SW 1271 (cell line): ENCODE measurements around the gene IL17A.

Experiments used
- DNase-seq, 2 experiments: peaks; one replicate each; lab custom pipeline; 2025; lab: John Stamatoyannopoulos, UW

The IL17A gene

DNA sequence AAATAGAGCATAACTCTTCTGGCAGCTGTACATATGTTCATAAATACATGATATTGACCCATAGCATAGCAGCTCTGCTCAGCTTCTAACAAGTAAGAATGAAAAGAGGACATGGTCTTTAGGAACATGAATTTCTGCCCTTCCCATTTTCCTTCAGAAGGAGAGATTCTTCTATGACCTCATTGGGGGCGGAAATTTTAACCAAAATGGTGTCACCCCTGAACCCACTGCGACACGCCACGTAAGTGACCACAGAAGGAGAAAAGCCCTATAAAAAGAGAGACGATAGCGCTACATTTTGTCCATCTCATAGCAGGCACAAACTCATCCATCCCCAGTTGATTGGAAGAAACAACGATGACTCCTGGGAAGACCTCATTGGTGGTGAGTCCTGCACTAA, at the start of gene IL17A:
IL17A (plus strand) TSS at position 301 of the 400 bp plus-strand sequence; CDS start at position 358, 57 bp downstream.
- DNase-seq, result no peak

- no peak for DNase-seq
Measured at GRCh38 chr6:52136934-52137467, 49.2 kb upstream of the IL17A start.

- no peak for DNase-seq
Measured at GRCh38 chr6:52138284-52138683, 47.9 kb upstream of the IL17A start.

DNA sequence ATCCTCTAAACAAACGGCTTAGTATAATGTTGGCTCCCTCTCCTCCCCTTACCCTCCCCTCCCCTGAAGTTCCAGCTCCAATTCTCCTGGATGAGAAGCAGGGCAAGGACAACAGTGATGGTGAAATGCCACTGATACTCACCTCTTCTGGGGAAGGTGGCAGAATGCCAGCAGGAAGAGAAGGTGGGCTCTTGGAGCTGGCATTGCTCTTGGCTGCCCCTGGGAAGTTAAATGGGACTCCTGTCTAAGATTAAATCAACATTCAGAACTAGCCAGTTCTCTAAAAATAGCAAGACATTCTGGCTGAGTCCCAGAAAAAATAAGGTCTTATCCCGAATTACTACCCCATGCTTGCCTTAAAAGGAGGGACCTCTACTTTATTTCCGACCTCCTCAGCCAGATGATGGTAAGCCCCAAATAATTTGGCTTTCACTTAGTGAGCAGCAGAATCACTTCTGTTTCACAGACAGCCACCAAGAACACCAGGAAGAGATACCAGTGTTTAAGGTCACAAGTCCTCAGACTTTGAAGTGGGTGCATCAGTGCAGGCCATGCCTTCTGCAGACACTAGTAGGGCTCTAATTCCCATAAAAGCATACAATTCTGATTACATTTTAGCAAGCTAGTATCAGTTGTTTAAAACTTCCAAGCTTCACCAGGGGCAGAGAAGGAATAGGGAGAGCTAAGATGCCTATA, 46.0 kb upstream of the IL17A start:
- no peak for DNase-seq

- no peak for DNase-seq
Measured at GRCh38 chr6:52141596-52141995, 44.6 kb upstream of the IL17A start.

- DNase-seq, result no peak
Measured at GRCh38 chr6:52142556-52142955, 43.6 kb upstream of the IL17A start.

DNA sequence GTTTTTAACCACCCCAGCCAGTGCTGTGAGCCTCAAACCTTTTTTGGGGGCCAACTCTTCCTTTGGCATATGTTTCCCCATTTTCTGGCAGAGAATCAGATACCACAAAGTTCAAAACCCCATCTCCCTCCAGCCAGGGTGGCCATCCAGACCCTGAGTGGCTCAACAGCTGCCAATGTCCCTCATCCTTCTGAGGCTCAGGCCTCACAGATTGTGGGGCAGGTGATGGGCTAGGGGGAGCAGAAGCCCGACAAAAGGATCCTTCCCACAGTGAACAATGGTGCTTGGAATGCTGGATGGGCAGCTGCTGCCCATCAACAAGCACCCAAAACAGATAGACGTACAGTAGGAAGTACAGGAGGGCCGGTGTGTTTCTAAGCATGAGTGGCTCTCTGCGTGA, 42.6 kb upstream of the IL17A start:
- no peak for DNase-seq

- no peak for DNase-seq
Measured at GRCh38 chr6:52144196-52145076, 41.7 kb upstream of the IL17A start.

GRCh38 chr6:52146851-52147445, 39.2 kb upstream of the IL17A start:
- DNase-seq, result no peak

GRCh38 chr6:52149076-52149475, 37.1 kb upstream of the IL17A start:
- DNase-seq, result no peak

- DNase-seq, result no peak
Measured at GRCh38 chr6:52149949-52150348, 36.2 kb upstream of the IL17A start.

GRCh38 chr6:52152070-52152423, 34.1 kb upstream of the IL17A start:
- no peak for DNase-seq

GRCh38 chr6:52152711-52153160, 33.4 kb upstream of the IL17A start:
- DNase-seq, result no peak

DNA sequence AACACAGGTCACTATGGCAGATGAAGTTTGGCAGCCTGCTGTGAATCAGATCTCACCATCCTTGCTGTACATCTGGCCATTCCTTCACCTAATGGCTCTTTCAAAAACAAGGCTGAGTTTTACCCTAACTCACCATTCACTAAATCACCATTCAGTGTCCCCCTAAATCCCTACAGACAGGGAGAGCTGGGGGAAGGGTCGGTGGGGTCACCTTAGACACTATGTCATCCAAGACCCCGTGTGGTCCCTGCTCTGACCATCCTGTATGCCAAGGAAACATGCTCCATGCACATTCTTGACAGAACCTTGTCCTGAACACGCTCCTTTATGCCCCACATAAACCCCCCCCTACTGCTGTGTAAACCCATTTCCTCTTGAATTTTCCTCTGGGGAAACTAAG, 31.8 kb upstream of the IL17A start:
- DNase-seq, result no peak

DNA sequence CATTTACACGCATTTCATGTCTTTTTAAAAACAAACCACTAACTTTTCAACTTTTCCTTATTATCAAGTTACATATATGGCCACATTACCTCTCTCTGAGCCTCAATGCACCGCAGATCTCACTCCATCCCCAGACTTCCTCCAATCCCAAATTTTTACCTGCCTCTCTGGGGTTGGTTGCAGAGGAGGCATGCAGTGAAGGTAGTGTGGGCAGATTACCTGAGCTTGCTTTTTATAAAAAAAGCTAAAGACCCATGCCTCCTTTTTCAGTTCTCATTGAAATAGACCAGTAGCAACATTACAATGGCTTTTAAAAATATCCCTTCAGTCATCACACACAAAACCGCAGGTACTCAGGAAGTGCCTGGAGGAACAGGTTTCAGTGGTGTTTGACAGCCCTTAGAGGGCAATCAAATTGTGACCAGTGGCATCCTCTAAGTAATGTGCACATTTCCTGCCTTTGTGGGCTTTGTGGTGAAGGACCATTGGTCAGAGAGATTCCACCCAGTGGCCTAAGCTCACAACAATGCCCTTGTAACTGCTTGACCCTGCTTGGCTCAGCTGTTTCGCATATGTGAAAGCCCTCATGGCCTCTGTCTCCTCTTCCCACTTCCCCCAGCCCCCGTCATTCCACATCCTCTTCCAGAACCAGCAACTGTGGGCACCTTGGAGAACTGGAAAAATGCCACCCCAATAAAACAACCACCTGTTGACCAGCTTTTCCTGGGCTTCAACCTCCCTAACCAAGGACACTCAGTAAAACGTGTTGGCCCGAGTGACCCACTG, 30.2 kb upstream of the IL17A start:
- DNase-seq, result peak in 1 of 2 experiments; percentile 40

- DNase-seq, result no peak
Measured at GRCh38 chr6:52157301-52157941, 28.8 kb upstream of the IL17A start.

DNA sequence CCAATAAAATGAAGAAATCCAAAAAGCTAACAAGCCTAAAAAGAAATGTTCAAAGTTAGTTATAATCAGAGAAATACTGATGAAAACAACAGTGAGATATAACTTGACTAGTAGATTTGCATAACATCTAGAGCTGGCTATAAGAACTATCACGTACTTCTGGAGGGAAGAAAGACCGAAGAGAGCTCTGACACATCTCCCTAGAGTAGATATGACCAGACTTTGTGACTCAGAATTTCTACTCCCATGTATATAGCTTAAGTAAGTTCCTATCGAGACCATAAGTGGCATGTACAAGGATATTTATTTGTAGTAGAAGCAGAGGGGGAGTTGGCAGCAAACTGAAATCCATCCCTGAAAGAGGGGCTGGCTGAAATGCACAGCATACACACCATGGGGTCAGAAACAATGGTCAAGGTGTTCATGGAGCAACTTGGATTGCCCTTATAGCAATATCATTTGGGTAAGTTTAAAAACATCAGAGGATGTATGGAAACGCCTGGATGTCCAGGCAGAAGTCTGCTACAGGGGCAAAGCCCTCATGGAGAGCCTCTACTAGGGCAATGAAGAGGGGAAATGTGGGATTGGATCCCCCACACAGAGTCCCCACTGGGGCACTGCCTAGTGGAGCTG, 25.6 kb upstream of the IL17A start:
- no peak for DNase-seq

DNA sequence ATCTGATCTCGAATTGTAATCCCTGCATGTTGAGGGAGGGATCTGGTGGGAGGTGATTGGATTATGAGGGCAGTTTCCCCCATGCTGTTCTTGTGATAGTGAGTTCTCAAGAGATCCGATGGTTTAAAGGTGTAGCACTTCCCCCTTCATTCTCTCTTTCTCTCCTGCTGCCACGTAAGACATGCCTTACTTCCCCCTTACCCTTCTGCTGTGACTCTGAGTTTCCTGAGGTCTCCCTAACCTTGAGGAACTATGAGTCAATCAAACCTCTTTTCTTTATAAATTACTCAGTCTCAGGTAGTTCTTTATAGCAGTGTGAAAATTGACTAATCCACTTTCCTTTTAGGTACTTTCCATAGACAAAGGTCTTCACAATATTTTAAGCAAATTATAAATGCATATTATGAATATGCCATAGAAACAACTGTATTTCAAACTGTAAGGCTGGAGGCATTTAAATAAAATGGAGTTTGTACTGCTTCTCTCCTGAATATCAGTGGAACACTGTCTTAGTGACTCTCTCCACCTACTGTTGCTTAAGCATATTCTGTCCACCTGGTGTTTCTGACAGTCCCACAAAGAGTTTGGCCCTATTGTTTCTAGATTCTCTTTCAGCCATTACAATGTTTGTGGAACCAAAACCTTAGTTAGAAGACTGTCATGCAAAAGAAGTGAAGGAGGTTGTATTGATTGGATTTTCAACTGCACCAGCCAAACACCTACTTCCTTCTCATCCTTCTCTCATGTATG, 24.3 kb upstream of the IL17A start:
- no peak for DNase-seq

DNA sequence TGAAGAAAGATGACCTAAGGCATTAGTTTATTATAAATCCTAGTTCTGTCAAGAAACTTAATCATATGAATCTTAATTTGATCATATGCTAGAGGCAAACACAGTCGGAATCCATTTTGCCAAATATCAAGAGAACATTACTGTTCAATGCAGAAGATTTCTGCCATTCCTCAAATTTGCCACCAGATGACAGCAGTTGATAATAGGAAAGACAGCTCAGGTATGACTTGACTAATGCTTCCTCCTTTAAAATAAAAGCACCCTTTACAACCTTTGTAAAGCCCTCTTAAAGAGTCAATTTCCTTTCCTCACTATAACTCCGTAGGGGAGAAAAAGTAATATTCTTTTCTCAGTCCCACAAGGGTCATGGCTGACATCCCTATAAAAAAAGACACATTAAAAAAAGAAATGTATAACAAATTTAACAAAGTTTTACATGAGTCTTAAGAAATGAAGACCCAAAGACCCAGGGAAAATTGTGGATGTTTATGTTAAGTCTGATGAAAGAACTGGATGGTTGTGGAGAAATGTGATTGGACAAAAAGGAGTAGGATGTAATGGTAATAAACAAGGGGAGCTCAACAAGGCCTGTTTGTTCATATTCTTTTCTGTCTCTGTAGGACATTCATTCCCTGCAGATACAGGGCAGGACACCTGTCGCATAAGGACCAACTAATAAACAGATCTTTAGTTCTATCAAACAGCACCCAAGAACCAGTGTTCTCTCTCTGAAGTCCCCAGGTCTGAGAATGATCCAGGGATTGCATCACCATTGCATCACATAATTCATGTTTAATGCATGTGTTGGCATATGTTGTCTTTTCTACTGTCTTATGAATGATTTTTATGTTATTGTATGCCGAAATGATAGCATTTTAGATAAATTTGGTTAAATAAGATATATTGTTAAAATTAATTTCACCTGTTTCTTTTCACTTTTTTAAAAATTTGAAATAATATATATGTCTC, 23.0 kb upstream of the IL17A start:
- DNase-seq, result peak in 1 of 2 experiments; percentile 57
